ENCODE data around the gene RASSF10.

RASSF10 gene

DNA sequence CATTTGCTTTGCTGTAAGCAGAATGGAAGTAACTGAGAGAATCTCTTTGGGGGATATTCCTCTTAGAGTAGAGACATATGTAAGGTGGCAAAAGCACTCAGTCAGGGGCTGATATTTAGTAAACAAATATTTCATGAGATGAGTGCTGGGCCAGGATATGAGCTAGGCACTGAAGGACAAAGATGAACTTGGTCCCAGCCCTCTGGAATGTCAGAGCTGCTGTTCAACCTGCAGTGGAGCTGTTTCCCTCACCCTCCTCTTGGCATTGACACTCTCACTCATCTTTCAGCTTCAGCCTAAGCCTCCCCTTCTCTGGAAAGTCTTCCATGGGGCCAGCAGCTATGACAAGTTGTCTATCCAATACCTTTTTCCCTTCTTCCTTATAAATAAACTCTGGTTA lies 22.2 kb downstream of the RASSF10 start:
- Histone ChIP-seq H3K4me3 (ENCODE audit: low read depth, low read length) (no peak overlapping the region), H3K4me1 (no peaks in the 10 kb centered on the region), H3K36me3 (no peaks in the 10 kb centered on the region), H3K9me3 (no peaks in the 10 kb centered on the region), H3K27me3 (no peaks in the 10 kb centered on the region)
- TF ChIP-seq, protein P1, sequence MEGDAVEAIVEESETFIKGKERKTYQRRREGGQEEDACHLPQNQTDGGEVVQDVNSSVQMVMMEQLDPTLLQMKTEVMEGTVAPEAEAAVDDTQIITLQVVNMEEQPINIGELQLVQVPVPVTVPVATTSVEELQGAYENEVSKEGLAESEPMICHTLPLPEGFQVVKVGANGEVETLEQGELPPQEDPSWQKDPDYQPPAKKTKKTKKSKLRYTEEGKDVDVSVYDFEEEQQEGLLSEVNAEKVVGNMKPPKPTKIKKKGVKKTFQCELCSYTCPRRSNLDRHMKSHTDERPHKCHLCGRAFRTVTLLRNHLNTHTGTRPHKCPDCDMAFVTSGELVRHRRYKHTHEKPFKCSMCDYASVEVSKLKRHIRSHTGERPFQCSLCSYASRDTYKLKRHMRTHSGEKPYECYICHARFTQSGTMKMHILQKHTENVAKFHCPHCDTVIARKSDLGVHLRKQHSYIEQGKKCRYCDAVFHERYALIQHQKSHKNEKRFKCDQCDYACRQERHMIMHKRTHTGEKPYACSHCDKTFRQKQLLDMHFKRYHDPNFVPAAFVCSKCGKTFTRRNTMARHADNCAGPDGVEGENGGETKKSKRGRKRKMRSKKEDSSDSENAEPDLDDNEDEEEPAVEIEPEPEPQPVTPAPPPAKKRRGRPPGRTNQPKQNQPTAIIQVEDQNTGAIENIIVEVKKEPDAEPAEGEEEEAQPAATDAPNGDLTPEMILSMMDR (IDR thresholded peaks at IDR 0.05; ENCODE audit: low read depth, low read length): no peak
- no peak for DNase-seq

DNA sequence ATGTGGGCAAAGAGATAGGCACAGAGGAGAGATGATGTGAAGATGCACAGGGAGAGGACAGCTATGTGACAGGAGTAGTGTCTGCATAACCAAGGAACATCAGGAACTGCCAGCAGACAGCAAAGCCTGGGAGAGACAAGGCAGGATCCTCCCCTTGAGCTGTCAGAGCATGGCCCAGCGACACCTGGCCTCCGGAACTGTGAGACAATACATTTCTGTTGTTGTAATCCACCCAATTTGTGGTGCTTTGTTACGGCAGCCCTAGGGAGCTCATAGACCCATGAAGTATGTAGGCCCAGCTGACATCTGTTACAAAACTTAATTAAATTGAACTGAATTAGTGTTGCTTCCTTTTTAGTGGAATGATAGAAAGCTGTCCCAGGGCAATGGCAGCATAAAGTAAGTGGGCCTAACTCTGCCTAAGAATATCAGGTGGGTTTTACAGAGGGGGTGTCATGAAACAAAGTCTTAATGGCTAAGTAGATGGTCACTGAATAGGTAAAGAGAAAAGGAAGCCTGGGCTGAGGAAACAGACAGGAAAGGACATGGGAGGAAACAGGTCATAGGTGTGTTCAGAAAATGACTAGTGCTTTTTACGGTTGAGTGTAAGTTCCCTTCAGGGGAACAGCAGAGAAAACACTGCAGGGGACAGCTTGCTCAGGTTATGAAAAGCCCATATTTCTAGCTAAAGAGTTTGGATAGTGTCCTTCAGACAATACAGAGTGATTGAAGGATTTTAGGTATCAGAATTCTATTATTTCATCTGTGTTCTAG lies 24.8 kb downstream of the RASSF10 start:
- TF ChIP-seq, protein P1 (IDR thresholded peaks at IDR 0.05; ENCODE audit: low read depth, low read length): no peak
- Histone ChIP-seq H3K4me1 (no peaks in the 10 kb centered on the region), H3K9me3 (no peaks in the 10 kb centered on the region), H3K27me3 (no peaks in the 10 kb centered on the region), H3K4me3 (ENCODE audit: low read depth, low read length) (no peak overlapping the region), H3K36me3 (no peaks in the 10 kb centered on the region)
- peak; percentile 10 for DNase-seq

DNA sequence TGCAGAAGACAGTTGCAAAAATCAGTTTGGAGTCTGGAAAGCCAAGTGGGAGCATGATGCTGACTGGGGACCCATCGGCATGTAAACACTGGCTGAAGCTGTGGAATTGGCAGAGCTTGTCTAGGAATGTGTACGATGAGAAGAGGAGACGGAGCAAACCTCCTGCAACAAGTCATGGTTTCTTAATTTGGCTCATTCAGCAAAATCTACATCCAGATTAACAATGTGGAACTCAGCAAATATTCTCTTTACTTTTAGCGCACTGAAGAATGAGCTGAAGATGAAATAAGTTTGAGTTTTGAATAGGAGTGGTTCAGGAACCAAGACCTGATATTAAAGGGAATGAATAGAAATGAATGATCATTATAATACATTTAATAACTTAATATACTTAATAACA lies 26.6 kb downstream of the RASSF10 start:
- Histone ChIP-seq H3K4me3 (ENCODE audit: low read depth, low read length) (no peak overlapping the region), H3K36me3 (no peaks in the 10 kb centered on the region), H3K4me1 (no peaks in the 10 kb centered on the region), H3K9me3 (no peaks in the 10 kb centered on the region), H3K27me3 (no peaks in the 10 kb centered on the region)
- TF ChIP-seq, protein P1 (IDR thresholded peaks at IDR 0.05; ENCODE audit: low read depth, low read length): no peak
- DNase-seq: no peak

DNA sequence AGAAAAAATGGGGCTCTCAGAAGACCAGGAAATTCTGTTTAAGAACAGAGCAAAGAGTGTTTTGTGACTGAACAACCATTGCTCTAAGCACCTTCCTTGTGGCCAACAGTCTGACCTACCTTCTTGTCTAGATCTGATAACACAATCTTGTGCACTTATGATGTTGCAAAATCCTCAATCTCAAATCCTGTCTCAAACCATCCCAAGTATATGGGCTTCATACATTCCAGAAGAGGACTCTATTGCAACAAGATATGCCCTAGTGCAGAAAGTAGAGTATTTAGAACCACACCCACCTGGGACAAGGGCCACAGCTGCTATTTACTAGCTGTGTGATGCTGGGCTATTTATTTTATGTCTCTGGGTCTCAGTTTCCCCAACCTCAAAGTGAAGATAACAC lies 27.1 kb downstream of the RASSF10 start:
- DNase-seq: no peak
- Histone ChIP-seq H3K36me3 (no peaks in the 10 kb centered on the region), H3K4me1 (no peaks in the 10 kb centered on the region), H3K4me3 (ENCODE audit: low read depth, low read length) (no peak overlapping the region), H3K9me3 (no peaks in the 10 kb centered on the region), H3K27me3 (no peaks in the 10 kb centered on the region)
- TF ChIP-seq, protein P1 (IDR thresholded peaks at IDR 0.05; ENCODE audit: low read depth, low read length): no peak

DNA sequence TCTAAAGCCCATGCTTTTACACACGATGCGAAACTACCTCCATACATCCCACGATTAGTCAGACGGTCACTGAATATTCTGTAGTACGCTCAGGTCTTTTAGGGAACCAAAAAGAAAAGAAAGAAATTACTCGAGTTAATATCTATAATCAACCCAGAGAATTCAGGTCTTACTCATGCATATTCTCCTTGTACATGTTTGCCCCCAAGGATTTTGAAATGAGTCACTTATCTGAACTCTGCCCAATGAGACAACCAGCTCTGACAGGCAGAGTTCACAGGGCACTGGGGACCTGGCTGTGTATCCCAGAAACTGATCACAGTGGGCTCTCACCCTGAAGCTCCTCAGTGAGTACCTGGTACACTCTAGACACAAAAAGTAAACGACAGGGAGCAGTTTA lies 29.2 kb downstream of the RASSF10 start:
- H3K4me3 ChIP-seq (ENCODE audit: low read depth, low read length): no peak overlapping the region
- TF ChIP-seq, protein P1 (IDR thresholded peaks at IDR 0.05; ENCODE audit: low read depth, low read length): no peak
- H3K4me1 ChIP-seq: no peaks in the 10 kb centered on the region
- no peaks in the 10 kb centered on the region for H3K27me3 ChIP-seq
- DNase-seq: no peak
- no peaks in the 10 kb centered on the region for H3K36me3 ChIP-seq
- no peaks in the 10 kb centered on the region for H3K9me3 ChIP-seq

DNA sequence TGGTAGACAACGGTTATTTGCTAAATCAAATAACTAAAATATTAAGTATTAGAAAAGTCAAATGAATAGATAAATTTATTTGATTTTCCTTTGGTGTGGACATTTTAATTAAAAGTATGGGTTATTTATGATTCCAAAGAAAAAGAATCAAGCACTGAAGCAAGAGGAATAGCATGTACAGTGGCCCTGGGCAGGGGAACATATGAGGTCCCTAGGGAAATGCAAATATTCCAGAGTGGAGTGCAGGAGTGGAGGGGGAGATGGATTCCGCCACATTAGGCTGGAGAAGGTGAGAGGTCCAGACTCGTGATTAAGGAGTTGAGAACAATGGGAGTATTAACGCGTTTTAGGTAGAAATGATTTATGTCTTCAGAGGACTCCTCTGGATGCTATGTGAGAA lies 30.0 kb downstream of the RASSF10 start:
- TF ChIP-seq, protein P1 (IDR thresholded peaks at IDR 0.05; ENCODE audit: low read depth, low read length): no peak

More for the DNA sequence above, 30.0 kb downstream of the RASSF10 start:
- no peaks in the 10 kb centered on the region for H3K27me3 ChIP-seq
- no peaks in the 10 kb centered on the region for H3K9me3 ChIP-seq
- no peak for DNase-seq
- no peak overlapping the region for H3K4me3 ChIP-seq (ENCODE audit: low read depth, low read length)
- H3K36me3 ChIP-seq: no peaks in the 10 kb centered on the region
- H3K4me1 ChIP-seq: no peaks in the 10 kb centered on the region

All from BE2C (cell line).